A673 (cell line): Measurements from ENCODE around the gene CNFN. TPM values are rescaled to one million over a fixed set of nuclear protein-coding genes. Genes with fewer than 3 reads are reported as not detected.

Experiments
- BruUV-seq: library from RNA; stranded (reverse); fragments of 400-500 nt; replicated peaks from 2 replicates; lab custom pipeline; 2021; lab: Mats Ljungman, UMichigan
- CTCF ChIA-PET: fragments of 300-600 bp; sonication (Branson Sonifier 250); formaldehyde crosslinking; loops from one replicate; lab custom pipeline; 2022; ENCODE audit warnings: antibody characterized with exemption; lab: Charles Lee
- POLR2A ChIA-PET: fragments of 300-600 bp; sonication (Branson Sonifier 250); formaldehyde crosslinking; loops from one replicate; lab custom pipeline; 2022; ENCODE audit warnings: antibody characterized with exemption; ENCODE audit not compliant: low non-redundant PET; lab: Charles Lee
- DNase-seq: peaks from one replicate; pipeline ENCODE4 v3.0.0-alpha.2; 2015; ENCODE audit warnings: low spot score
- H3K27ac ChIP-seq: fragments of 200-600 bp; sonication (generic); 2 replicates; pipeline ENCODE4 v1.5.1; 2016; ENCODE audit warnings: mixed run types, low read depth, mild to moderate bottlenecking, mixed read lengths, antibody characterized with exemption, low read length; ENCODE audit not compliant: poor library complexity, severe bottlenecking
- H3K27me3 ChIP-seq: fragments of 200-600 bp; sonication (generic); replicated peaks from 2 replicates; pipeline ENCODE4 v1.6.1; 2017; ENCODE audit warnings: mixed run types, low read depth, mild to moderate bottlenecking, mixed read lengths, antibody characterized with exemption, low read length; ENCODE audit not compliant: insufficient read depth, poor library complexity
- H3K36me3 ChIP-seq: fragments of 200-600 bp; sonication (generic); 2 replicates; pipeline ENCODE4 v1.6.1; 2016; ENCODE audit warnings: mixed run types, mild to moderate bottlenecking, mixed read lengths, antibody characterized with exemption, low read length; ENCODE audit not compliant: insufficient read depth, poor library complexity, severe bottlenecking
- H3K4me1 ChIP-seq: fragments of 200-600 bp; sonication (generic); 2 replicates; pipeline ENCODE4 v1.6.1; 2017; ENCODE audit warnings: mixed run types, mild to moderate bottlenecking, mixed read lengths, antibody characterized with exemption, low read length; ENCODE audit not compliant: insufficient read depth, poor library complexity, severe bottlenecking
- H3K4me3 ChIP-seq: fragments of 200-600 bp; sonication (generic); 2 replicates; pipeline ENCODE4 v1.5.1; 2016; ENCODE audit warnings: low read depth, mixed run types, mild to moderate bottlenecking, mixed read lengths, low read length; ENCODE audit not compliant: poor library complexity, severe bottlenecking
- H3K9me3 ChIP-seq: fragments of 200-600 bp; sonication (generic); 2 replicates; pipeline ENCODE4 v1.6.1; 2016; ENCODE audit warnings: mixed run types, low read depth, mild to moderate bottlenecking, mixed read lengths, antibody characterized with exemption, low read length; ENCODE audit not compliant: poor library complexity, severe bottlenecking
- EZH2 ChIP-seq: fragments of 200-600 bp; sonication (generic); IDR thresholded peaks from 2 replicates; pipeline ENCODE4 v1.6.1; 2017; ENCODE audit warnings: borderline replicate concordance, low read depth, mild to moderate bottlenecking, mixed read lengths, antibody characterized with exemption, low read length; ENCODE audit not compliant: poor library complexity, severe bottlenecking
- intact Hi-C: fragments of 100-400 bp; cut with micrococcal nuclease; formaldehyde crosslinking; loops from one replicate; pipeline ENCODE4 v1.10.0; 2022; ENCODE audit not compliant: unreplicated experiment
- total RNA-seq: library from RNA; stranded (reverse); gene quantifications from 2 replicates; pipeline ENCODE4 v1.2.3, GENCODE V29; 2021
- TF ChIP-seq, protein P1 (sequence below): fragments of 300-800, 200-600 bp; sonication (generic); conservative IDR thresholded peaks from 2 replicates; pipeline ENCODE4 v1.5.1; 2017; ENCODE audit warnings: low read depth, mild to moderate bottlenecking, antibody characterized with exemption, low read length, moderate library complexity, mixed read lengths

CNFN gene
- total RNA-seq, 1 experiment from 2014 or later, result not detected

- POLR2A ChIA-PET, result no interaction called here
- Histone ChIP-seq H3K36me3 (no peaks in the 10 kb centered on the region), H3K27me3 (no peaks in the 10 kb centered on the region), H3K9me3 (no peaks in the 10 kb centered on the region), H3K4me3 (no peak overlapping the region), H3K27ac (no peak overlapping the region), H3K4me1 (no peaks in the 10 kb centered on the region)
- no TSS peak for BruUV-seq
- TF ChIP-seq EZH2, result no peak
- TF ChIP-seq, protein P1, sequence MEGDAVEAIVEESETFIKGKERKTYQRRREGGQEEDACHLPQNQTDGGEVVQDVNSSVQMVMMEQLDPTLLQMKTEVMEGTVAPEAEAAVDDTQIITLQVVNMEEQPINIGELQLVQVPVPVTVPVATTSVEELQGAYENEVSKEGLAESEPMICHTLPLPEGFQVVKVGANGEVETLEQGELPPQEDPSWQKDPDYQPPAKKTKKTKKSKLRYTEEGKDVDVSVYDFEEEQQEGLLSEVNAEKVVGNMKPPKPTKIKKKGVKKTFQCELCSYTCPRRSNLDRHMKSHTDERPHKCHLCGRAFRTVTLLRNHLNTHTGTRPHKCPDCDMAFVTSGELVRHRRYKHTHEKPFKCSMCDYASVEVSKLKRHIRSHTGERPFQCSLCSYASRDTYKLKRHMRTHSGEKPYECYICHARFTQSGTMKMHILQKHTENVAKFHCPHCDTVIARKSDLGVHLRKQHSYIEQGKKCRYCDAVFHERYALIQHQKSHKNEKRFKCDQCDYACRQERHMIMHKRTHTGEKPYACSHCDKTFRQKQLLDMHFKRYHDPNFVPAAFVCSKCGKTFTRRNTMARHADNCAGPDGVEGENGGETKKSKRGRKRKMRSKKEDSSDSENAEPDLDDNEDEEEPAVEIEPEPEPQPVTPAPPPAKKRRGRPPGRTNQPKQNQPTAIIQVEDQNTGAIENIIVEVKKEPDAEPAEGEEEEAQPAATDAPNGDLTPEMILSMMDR, result no peak
- intact Hi-C loops, result no loop called here
- no peak for DNase-seq
- CTCF ChIA-PET, result no interaction called here
Observed at GRCh38 chr19:42406111-42406510, 16.0 kb upstream of the CNFN start.

GRCh38 chr19:42403586-42403985, 13.5 kb upstream of the CNFN start:
- Histone ChIP-seq H3K27me3 (no peaks in the 10 kb centered on the region), H3K4me3 (no peak overlapping the region), H3K27ac (no peak overlapping the region), H3K4me1 (no peaks in the 10 kb centered on the region), H3K9me3 (no peaks in the 10 kb centered on the region), H3K36me3 (no peaks in the 10 kb centered on the region)
- BruUV-seq, result no TSS peak
- DNase-seq, result no peak
- TF ChIP-seq, protein P1, result no peak
- TF ChIP-seq EZH2, result no peak
- ChIA-PET POLR2A (no interaction called here), CTCF (no interaction called here)
- intact Hi-C loops, result loop anchor here (5.0 kb wide), 1 partner anchor 296 kb away; no protein-coding TSS in a partner anchor

DNA sequence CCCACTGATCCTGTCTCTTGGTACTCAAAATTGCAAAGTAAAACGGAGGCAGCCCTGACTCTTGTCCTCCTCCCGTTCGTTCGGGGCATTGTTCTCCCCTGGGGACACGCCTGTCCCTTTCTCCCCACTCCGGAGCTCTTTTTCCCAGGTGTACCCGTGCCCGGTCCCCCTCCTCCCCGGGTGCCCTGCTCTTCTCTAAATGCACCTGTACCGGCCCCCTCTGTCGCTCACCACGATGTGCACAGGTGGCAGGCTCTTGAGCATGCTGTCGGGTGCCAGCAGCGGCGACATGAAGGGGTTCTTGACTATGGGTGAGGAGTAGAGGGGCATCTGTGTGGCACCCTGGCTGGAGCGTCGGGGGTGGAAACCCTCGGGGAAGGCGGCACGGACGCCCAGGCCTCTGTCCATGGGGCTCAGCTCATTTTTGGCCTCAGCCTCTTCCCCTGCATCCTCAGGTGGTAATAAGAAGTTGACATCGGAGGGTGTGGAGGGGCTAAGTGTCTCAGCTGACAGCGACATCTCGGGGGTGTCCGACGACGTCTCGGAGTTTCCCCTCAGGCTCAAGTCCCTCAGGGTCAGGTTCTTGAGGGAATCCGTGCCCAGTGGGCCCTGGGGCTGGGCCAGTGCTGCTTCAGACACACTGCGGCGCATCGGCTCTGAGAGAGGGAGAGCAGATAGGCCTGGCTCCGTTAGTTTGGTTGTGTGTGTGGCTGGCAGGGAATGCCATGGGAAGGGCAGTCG, 12.4 kb upstream of the CNFN start:
- peak overlapping the region; percentile 55 for H3K4me3 ChIP-seq
- intact Hi-C loops, result loop anchor here (5.0 kb wide), 1 partner anchor 295 kb away; no protein-coding TSS in a partner anchor
- no peak for DNase-seq
- TF ChIP-seq EZH2, result no peak
- TF ChIP-seq, protein P1, result no peak
- H3K27me3 ChIP-seq, result no peaks in the 10 kb centered on the region
- no peak overlapping the region for H3K27ac ChIP-seq
- CTCF ChIA-PET, result no interaction called here
- no peaks in the 10 kb centered on the region for H3K9me3 ChIP-seq
- H3K4me1 ChIP-seq, result peaks cover 3% of the 10 kb centered on the region
- BruUV-seq, result no TSS peak
- H3K36me3 ChIP-seq, result no peaks in the 10 kb centered on the region
- POLR2A ChIA-PET, result interaction anchor here (0.6 kb wide), 1 partner anchor 155 kb away, joined by 3 read pairs; no protein-coding TSS in a partner anchor
